Measurements from ENCODE around the gene ATP5ME.

The ATP5ME gene

DNA sequence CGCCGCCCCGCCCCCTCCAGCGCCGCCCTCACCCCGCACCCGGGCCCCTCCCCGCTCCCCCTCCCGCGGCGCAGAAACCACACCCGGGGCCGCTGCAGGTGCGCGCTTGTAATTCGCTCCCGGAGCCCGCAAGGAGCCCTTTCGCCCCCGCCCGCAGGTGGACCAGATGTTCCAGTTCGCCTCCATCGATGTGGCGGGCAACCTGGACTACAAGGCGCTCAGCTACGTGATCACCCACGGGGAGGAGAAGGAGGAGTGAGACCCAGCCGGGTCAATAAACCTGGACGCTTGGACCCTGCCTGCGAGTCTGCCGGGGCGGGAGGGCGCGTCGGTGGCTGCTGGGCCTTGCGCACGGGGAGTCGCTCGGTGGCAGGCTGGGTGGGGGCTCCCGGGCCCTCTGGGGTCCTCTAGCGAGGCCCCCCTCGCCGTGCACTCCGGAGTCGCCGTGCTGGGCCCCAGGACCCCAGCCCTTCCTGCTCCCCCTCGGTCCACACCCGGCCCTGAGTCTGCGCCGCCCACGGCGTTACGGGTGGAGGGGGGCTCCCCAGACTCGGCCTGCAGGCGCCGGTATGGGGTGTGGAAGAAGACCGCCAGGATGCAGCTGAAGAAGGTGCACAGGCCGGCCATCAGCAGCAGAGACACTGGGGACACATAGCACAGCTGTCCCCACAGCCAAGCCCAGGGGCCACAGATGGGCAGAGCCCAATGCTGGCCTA is 7.8 kb upstream of the ATP5ME start:
- H3K4me3 ChIP-seq (ENCODE audit: low read length) = no peak overlapping the region
- 79% methylated on average over 52 of the region's 58 CpGs for whole genome bisulfite sequencing

DNA sequence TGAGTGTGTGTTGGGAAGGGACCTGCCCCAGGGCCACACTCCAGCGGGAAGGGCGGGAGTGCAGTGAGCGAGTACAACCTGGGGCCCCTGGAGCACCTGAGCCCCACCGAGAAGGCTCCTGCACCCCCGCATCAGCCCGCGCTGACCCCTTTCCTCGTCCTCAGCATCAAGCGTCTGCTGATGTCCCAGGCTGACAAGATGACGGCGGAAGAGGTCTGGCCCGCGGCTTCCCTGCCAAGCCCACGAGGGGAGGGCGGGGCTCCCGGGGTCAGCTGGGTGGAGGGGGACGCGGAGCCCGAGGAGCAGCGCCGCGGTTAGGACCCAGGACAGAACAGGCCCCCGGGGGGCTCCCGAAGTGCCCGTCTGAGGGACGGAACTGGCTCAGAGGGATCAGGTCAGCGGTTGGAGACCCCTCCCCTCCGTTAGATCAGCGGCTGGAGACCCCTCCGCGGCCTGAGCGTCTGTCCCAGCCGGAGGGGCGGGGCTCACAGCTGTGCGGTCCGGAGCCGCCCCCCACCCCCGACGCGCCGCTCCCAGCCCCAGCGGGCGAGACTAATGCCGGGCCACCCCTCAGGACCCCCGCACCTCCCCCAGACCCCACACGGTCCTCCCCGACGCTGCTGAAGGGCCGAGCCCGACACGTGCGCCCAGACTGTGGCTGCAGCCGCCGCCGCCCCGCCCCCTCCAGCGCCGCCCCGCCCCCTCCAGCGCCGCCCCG is 7.0 kb upstream of the ATP5ME start:
- peak overlapping the region; percentile 59 for H3K4me3 ChIP-seq (ENCODE audit: low read length)
- H3K9ac ChIP-seq (ENCODE audit: low read depth, low read length) = no peak overlapping the region
- peaks cover 6% of the 10 kb centered on the region; the same call in 1 of the 2 replicates for H3K4me1 ChIP-seq (ENCODE audit: insufficient read depth, low read length)
- H3K9me3 ChIP-seq (ENCODE audit: insufficient read depth, low read depth, low read length) = no peaks in the 10 kb centered on the region
- no peaks in the 10 kb centered on the region for H3K27me3 ChIP-seq (ENCODE audit: insufficient read depth, low read length)
- no peaks in the 10 kb centered on the region for H3K36me3 ChIP-seq (ENCODE audit: insufficient read depth, low read length)
- 3% methylated on average over 46 of the region's 62 CpGs for WGBS
- no peak overlapping the region for H3K27ac ChIP-seq (ENCODE audit: low read depth, low read length)

More for the DNA sequence above, 7.8 kb upstream of the ATP5ME start:
- Histone ChIP-seq H3K9me3 (ENCODE audit: insufficient read depth, low read depth, low read length) (no peaks in the 10 kb centered on the region), H3K36me3 (ENCODE audit: insufficient read depth, low read length) (no peaks in the 10 kb centered on the region), H3K4me1 (ENCODE audit: insufficient read depth, low read length) (peaks cover 6% of the 10 kb centered on the region; the same call in 1 of the 2 replicates), H3K27ac (ENCODE audit: low read depth, low read length) (no peak overlapping the region), H3K27me3 (ENCODE audit: insufficient read depth, low read length) (no peaks in the 10 kb centered on the region), H3K9ac (ENCODE audit: low read depth, low read length) (no peak overlapping the region)

DNA sequence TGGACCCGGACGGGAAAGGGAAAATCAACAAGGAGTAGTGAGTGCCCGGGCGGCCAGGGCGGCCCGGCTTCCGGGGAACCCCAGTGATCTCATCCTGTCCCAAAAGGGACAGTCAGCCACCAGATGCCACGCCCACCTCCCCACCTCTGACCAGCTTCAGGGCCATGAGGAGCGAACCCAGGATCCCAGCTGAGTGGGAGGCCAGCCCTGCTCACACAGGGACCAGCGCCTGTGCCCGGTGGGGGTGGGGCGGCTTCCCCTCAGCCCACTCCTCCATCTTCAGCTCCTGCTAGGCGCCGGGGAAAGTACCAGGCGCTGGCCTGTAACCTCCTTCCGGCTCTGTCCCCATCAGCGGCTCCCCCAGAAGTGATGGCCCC is 6.5 kb upstream of the ATP5ME start:
- WGBS = 46% methylated on average over 17 of the region's 17 CpGs
- no peaks in the 10 kb centered on the region for H3K9me3 ChIP-seq (ENCODE audit: insufficient read depth, low read depth, low read length)
- peak overlapping the region; percentile 59 for H3K4me3 ChIP-seq (ENCODE audit: low read length)
- no peaks in the 10 kb centered on the region for H3K36me3 ChIP-seq (ENCODE audit: insufficient read depth, low read length)
- H3K4me1 ChIP-seq (ENCODE audit: insufficient read depth, low read length) = peaks cover 6% of the 10 kb centered on the region; the same call in 1 of the 2 replicates
- no peak overlapping the region for H3K9ac ChIP-seq (ENCODE audit: low read depth, low read length)
- no peaks in the 10 kb centered on the region for H3K27me3 ChIP-seq (ENCODE audit: insufficient read depth, low read length)
- no peak overlapping the region for H3K27ac ChIP-seq (ENCODE audit: low read depth, low read length)

DNA sequence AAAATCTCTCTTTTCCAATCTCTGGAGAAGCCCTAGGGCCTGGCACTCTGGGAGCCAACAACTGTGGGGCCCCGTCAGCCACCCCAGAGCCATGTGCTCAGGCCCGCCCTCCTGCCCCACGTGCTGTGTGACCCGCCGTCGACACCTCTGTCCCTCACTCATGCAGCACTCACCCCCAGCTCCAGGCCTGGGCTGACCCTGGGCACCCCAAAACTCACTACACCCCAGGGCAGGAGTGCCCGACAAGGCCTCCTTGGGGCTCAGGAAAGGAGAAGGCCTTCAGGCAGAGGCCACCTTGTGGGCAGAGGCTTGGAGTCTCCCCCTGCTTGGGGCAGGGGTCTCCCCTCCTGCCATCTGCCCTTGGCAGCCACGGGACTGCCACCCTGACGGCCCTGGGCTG is 6.0 kb upstream of the ATP5ME start:
- Histone ChIP-seq H3K27ac (ENCODE audit: low read depth, low read length) (no peak overlapping the region), H3K36me3 (ENCODE audit: insufficient read depth, low read length) (no peaks in the 10 kb centered on the region), H3K9me3 (ENCODE audit: insufficient read depth, low read depth, low read length) (no peaks in the 10 kb centered on the region), H3K27me3 (ENCODE audit: insufficient read depth, low read length) (no peaks in the 10 kb centered on the region), H3K9ac (ENCODE audit: low read depth, low read length) (no peak overlapping the region), H3K4me3 (ENCODE audit: low read length) (0 out of 2 replicates have a peak overlapping the region, but pooled peaks have one; percentile 59), H3K4me1 (ENCODE audit: insufficient read depth, low read length) (peaks cover 6% of the 10 kb centered on the region; the same call in 1 of the 2 replicates)
- WGBS = 88% methylated on average over 9 of the region's 9 CpGs

DNA sequence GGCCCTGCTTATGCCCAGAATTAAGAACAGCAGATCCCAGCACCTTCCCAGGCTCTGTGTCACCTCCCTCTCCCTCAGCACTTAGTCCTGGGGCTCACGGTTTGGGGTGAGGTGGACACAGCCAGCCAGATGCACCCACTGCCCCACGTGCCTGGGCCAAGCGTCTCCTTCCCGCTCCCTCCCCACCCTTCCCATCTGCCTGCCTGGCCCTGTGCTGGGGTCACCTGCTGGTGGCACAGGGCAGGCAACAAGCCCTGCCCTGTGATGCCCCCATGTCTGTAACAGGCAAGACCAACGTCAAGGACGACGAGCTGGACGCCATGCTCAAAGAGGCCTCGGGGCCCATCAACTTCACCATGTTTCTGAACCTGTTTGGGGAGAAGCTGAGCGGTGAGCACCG is 5.6 kb upstream of the ATP5ME start:
- H3K9ac ChIP-seq (ENCODE audit: low read depth, low read length) = no peak overlapping the region
- H3K4me3 ChIP-seq (ENCODE audit: low read length) = no peak overlapping the region
- 88% methylated on average over 11 of the region's 11 CpGs for WGBS
- H3K4me1 ChIP-seq (ENCODE audit: insufficient read depth, low read length) = peaks cover 6% of the 10 kb centered on the region; the same call in 1 of the 2 replicates
- no peaks in the 10 kb centered on the region for H3K36me3 ChIP-seq (ENCODE audit: insufficient read depth, low read length)
- no peak overlapping the region for H3K27ac ChIP-seq (ENCODE audit: low read depth, low read length)
- no peaks in the 10 kb centered on the region for H3K27me3 ChIP-seq (ENCODE audit: insufficient read depth, low read length)
- H3K9me3 ChIP-seq (ENCODE audit: insufficient read depth, low read depth, low read length) = no peaks in the 10 kb centered on the region

DNA sequence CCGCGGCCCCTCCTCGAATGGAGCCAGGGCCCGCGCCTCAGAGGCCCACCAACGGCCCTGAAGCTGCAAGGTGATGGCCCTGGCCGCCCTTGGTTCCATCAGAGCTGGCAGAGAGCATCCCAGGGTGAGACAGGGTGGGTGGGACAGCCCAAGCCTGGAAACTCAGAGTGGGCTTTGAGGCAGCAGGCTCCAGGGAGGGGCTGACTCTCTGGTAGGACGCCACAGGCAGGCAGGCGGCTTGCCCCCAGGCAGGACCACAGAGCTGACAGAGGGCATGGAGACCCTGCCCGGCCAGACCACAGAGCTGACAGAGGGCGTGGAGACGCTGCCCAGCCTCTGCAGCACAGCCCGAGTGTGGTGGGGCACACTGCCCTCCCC is 5.0 kb upstream of the ATP5ME start:
- WGBS = 92% methylated on average over 13 of the region's 13 CpGs
- Histone ChIP-seq H3K9me3 (ENCODE audit: insufficient read depth, low read depth, low read length) (no peaks in the 10 kb centered on the region), H3K27ac (ENCODE audit: low read depth, low read length) (no peak overlapping the region), H3K27me3 (ENCODE audit: insufficient read depth, low read length) (no peaks in the 10 kb centered on the region), H3K9ac (ENCODE audit: low read depth, low read length) (no peak overlapping the region), H3K4me3 (ENCODE audit: low read length) (no peak overlapping the region), H3K36me3 (ENCODE audit: insufficient read depth, low read length) (no peaks in the 10 kb centered on the region), H3K4me1 (ENCODE audit: insufficient read depth, low read length) (peaks cover 6% of the 10 kb centered on the region; the same call in 1 of the 2 replicates)

DNA sequence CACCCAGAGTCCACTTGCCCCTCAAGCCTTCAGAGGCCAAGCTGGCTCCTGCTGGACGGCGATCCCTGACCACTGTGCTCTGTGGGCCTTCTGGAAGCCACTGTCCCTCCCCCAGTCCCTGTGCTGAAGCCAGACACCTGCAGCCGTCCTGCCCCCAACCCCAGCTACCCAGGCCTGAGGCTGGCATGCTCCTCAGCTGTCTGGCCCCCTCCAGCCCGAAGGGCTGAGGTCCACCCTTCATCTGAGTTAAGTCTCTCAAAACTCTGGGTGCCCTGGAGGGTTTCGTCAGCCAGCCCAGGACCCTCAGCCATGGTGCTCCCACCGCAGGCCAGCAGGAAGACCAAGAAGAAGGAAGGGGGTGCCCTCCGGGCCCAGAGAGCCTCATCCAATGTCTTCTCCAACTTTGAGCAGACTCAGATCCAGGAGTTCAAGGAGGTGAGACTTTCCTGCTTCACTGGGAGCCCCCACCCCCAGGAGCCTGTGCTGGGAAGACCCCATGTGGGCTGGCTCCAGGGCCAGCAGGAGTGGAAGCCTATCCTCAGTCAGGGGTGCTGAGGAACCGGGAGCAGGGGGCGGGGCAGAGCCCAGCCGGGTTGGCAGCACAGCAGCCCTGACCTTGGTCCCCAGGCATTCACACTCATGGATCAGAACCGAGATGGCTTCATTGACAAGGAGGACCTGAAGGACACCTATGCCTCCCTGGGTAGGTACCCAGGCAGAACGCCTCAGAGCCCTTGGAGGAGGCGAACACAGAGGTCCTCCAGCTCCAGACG is 4.4 kb upstream of the ATP5ME start:
- Histone ChIP-seq H3K27me3 (ENCODE audit: insufficient read depth, low read length) (no peaks in the 10 kb centered on the region), H3K9me3 (ENCODE audit: insufficient read depth, low read depth, low read length) (no peaks in the 10 kb centered on the region), H3K9ac (ENCODE audit: low read depth, low read length) (no peak overlapping the region), H3K4me3 (ENCODE audit: low read length) (no peak overlapping the region), H3K4me1 (ENCODE audit: insufficient read depth, low read length) (peaks cover 4% of the 10 kb centered on the region; the same call in 1 of the 2 replicates), H3K36me3 (ENCODE audit: insufficient read depth, low read length) (no peaks in the 10 kb centered on the region), H3K27ac (ENCODE audit: low read depth, low read length) (no peak overlapping the region)
- 85% methylated on average over 14 of the region's 14 CpGs for WGBS

DNA sequence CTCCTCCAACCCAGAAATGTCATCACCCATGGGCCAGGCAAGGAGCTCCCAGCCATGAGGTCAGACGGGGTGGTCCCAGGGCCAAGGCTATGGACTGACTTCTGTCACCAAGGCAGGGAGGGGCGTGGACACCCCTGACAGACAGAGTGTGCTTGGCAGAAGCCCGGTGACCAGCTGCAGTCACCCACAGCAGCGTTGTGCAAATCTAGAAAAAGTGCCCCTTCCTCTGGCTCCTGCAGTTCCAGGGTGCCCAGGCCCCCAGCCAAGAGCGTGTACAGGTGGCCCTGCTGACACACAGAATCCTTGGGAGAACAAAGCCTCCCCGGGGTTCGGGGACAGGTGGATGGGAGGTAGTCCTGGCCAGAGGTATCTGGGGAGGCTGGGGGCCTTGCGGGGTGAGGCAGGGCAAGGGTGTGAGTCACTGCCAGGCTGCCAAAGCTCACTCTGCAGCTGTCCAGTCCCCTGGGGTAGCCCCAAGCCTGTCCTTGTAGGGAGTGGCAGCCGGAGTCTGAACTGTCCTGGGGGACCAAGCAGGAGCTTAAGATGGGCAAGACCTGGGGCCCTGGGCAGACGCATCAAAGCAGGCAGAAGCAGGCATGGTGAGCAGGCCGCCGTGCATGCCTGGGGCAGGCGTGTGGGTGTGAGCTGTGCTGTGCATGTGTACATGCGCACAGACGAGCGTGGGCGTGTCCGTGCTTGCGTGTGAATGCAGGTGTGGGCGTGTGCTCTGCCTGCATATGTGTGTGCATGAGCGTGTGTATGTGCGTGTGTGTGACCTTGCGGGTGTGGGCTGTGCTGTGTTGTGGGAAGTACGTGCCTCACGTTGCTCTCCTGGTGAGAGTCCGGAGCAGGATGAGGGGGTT is 3.6 kb upstream of the ATP5ME start:
- Histone ChIP-seq H3K4me1 (ENCODE audit: insufficient read depth, low read length) (0 out of 2 replicates have a peak, but pooled peaks cover 7% of the 10 kb centered on the region), H3K4me3 (ENCODE audit: low read length) (no peak overlapping the region), H3K27me3 (ENCODE audit: insufficient read depth, low read length) (no peaks in the 10 kb centered on the region), H3K27ac (ENCODE audit: low read depth, low read length) (no peak overlapping the region), H3K9me3 (ENCODE audit: insufficient read depth, low read depth, low read length) (no peaks in the 10 kb centered on the region), H3K9ac (ENCODE audit: low read depth, low read length) (no peak overlapping the region), H3K36me3 (ENCODE audit: insufficient read depth, low read length) (peaks cover 6% of the 10 kb centered on the region)
- 88% methylated on average over 26 of the region's 26 CpGs for WGBS

DNA sequence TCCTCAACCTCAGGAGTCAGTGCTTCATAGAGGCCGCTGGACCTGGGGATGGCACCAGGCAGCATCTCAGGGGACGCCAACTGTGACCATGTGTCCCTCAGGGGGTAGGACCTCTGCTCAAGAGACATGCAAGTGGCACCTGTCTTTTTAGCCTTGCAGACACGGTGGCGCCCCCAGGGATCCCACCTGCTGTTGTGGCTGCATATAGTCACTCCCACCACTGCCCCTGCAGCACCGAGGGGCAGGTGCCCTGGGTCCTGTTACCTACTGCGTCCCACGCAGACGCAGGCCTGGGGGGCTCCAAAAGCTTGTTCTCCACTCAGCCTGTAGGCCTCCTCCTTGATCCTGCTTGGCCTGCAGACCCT is 2.8 kb upstream of the ATP5ME start:
- peaks cover 14% of the 10 kb centered on the region for H3K36me3 ChIP-seq (ENCODE audit: insufficient read depth, low read length)
- no peak overlapping the region for H3K9ac ChIP-seq (ENCODE audit: low read depth, low read length)
- H3K4me1 ChIP-seq (ENCODE audit: insufficient read depth, low read length) = 0 out of 2 replicates have a peak, but pooled peaks cover 7% of the 10 kb centered on the region
- WGBS = 86% methylated on average over 8 of the region's 8 CpGs
- no peak overlapping the region for H3K27ac ChIP-seq (ENCODE audit: low read depth, low read length)
- H3K4me3 ChIP-seq (ENCODE audit: low read length) = no peak overlapping the region
- no peaks in the 10 kb centered on the region for H3K9me3 ChIP-seq (ENCODE audit: insufficient read depth, low read depth, low read length)
- H3K27me3 ChIP-seq (ENCODE audit: insufficient read depth, low read length) = no peaks in the 10 kb centered on the region

DNA sequence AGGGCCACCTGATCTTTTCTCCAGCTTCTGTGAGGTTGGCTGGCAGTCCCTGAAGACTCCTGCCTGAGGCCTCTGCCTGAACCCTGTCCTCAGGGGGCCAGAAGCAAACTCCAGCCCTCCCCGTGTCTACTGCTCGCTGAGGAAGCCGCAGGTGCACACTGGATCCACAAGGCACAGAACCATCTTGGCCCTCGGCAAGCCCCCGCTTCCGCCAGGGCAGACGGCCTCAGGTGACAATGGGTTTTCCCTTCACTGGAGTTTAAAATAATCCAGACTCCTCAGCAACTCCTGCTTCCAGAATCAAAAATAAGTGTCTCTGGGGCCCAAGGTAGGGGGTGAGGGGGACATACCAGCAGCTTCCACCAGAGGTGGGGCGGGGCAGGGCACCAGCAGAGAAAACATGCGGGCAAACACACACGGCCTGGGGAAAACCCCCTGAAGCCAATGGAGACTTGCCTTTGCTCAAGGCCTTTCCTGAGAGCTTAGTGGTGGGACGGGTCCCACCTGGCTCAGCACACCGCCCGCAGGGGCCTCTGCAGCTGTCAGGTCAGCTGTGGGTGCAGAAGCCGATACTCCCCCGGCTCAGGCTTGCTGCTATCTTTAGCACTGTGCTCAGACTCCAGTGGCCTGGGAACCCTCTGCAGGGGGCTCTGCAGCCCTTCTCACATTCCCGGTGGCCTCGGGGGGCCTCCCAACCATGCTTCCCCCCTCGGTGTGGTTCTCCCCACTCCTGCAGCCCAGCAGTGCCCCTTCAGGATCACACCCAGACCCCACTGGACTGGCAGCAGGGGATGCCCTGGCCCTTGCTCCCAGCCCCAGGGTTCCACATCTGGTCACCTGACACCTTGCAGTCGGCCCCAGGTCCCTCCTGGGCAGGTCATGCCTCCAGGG is 2.1 kb upstream of the ATP5ME start:
- Histone ChIP-seq H3K36me3 (ENCODE audit: insufficient read depth, low read length) (peaks cover 20% of the 10 kb centered on the region), H3K4me1 (ENCODE audit: insufficient read depth, low read length) (0 out of 2 replicates have a peak, but pooled peaks cover 7% of the 10 kb centered on the region), H3K4me3 (ENCODE audit: low read length) (no peak overlapping the region), H3K27ac (ENCODE audit: low read depth, low read length) (no peak overlapping the region), H3K9me3 (ENCODE audit: insufficient read depth, low read depth, low read length) (no peaks in the 10 kb centered on the region), H3K27me3 (ENCODE audit: insufficient read depth, low read length) (no peaks in the 10 kb centered on the region), H3K9ac (ENCODE audit: low read depth, low read length) (no peak overlapping the region)
- WGBS = 87% methylated on average over 19 of the region's 19 CpGs

All from HUES64 (cell line).